GM19240 (cell line): Measurements from ENCODE around the gene ADSS2.
"Not testable (repeated sequence)": the region's sequence is repeated elsewhere in the genome, so short reads cannot be mapped to it uniquely, and the experiment has no call there.

Experiments
- DNase-seq: peaks from one replicate; pipeline ENCODE4 v3.0.0; 2011; ENCODE audit warnings: low spot score; ENCODE audit not compliant: insufficient read length

ADSS2 gene

GRCh38 chr1:244451539-244451950 is at the start of gene ADSS2:
Gene ADSS2, minus strand, starts transcription at chr1:244451909. Its CDS starts 92 bp downstream, at chr1:244451817.
- DNase-seq: no peak

- not testable (repeated sequence) for DNase-seq
Observed at GRCh38 chr1:244500515-244500914, 48.8 kb upstream of the ADSS2 start.

- DNase-seq: not testable (repeated sequence)
Observed at GRCh38 chr1:244499484-244499883, 47.8 kb upstream of the ADSS2 start.

GRCh38 chr1:244497805-244498204 is 46.1 kb upstream of the ADSS2 start:
- DNase-seq: no peak

GRCh38 chr1:244496186-244496585 is 44.5 kb upstream of the ADSS2 start:
- DNase-seq: no peak

GRCh38 chr1:244494653-244495052 is 42.9 kb upstream of the ADSS2 start:
- no peak for DNase-seq

GRCh38 chr1:244484971-244485370 is 33.3 kb upstream of the ADSS2 start:
- not testable (repeated sequence) for DNase-seq

GRCh38 chr1:244473059-244473605 is 21.4 kb upstream of the ADSS2 start:
- DNase-seq: no peak

GRCh38 chr1:244466724-244467123 is 15.0 kb upstream of the ADSS2 start:
- no peak for DNase-seq

GRCh38 chr1:244461245-244462071 is 9.7 kb upstream of the ADSS2 start, which contains the start of gene CATSPERE:
Gene CATSPERE, plus strand, starts transcription at chr1:244461273. Its CDS starts 157 bp downstream, at chr1:244461430.
- peak; percentile 60 for DNase-seq

- DNase-seq: no peak
Observed at GRCh38 chr1:244460197-244460596, 8.5 kb upstream of the ADSS2 start.

GRCh38 chr1:244458781-244459180 is 7.1 kb upstream of the ADSS2 start:
- no peak for DNase-seq

- no peak for DNase-seq
Observed at GRCh38 chr1:244456586-244456985, 4.9 kb upstream of the ADSS2 start.

GRCh38 chr1:244454412-244454811 is 2.7 kb upstream of the ADSS2 start:
- no peak for DNase-seq

GRCh38 chr1:244451951-244452795 is 464 bp upstream of the ADSS2 start:
- DNase-seq: peak; percentile 63

GRCh38 chr1:244450597-244451538 is 841 bp downstream of the ADSS2 start:
- no peak for DNase-seq

GRCh38 chr1:244449936-244450508 is 1.7 kb downstream of the ADSS2 start:
- no peak for DNase-seq

GRCh38 chr1:244448279-244449036 is 3.3 kb downstream of the ADSS2 start:
- DNase-seq: no peak

- DNase-seq: no peak
Observed at GRCh38 chr1:244447552-244447951, 4.2 kb downstream of the ADSS2 start.

- DNase-seq: no peak
Observed at GRCh38 chr1:244447024-244447423, 4.7 kb downstream of the ADSS2 start.
